HG03095 (cell line): Measurements from ENCODE around the gene WAC.

Source experiments
- ATAC-seq: cut with Tn5 transposase; IDR thresholded peaks from one replicate; pipeline ENCODE4 v1.9.1; 2021; ENCODE audit warnings: moderate library complexity; ENCODE audit not compliant: unreplicated experiment

WAC gene

GRCh38 chr10:28523725-28524252, 9.1 kb upstream of the WAC start:
- ATAC-seq: no peak

GRCh38 chr10:28530751-28531150, 2.2 kb upstream of the WAC start:
- ATAC-seq: no peak

GRCh38 chr10:28533186-28533564, 257 bp downstream of the WAC start:
- peak; percentile 0 for ATAC-seq

- peak; percentile 18 for ATAC-seq
These were observed 820 bp downstream of the WAC start for GRCh38 chr10:28533571-28534304.

GRCh38 chr10:28535846-28536245, 2.9 kb downstream of the WAC start:
- no peak for ATAC-seq

GRCh38 chr10:28538595-28538994, 5.7 kb downstream of the WAC start:
- no peak for ATAC-seq

- ATAC-seq: no peak
These were observed 7.2 kb downstream of the WAC start for GRCh38 chr10:28540145-28540544.

GRCh38 chr10:28541717-28542365, 8.9 kb downstream of the WAC start:
- ATAC-seq: no peak

- ATAC-seq: no peak
These were observed 9.8 kb downstream of the WAC start for GRCh38 chr10:28542728-28543127.

GRCh38 chr10:28544058-28544457, 11.1 kb downstream of the WAC start:
- ATAC-seq: no peak

- peak; percentile 60 for ATAC-seq
These were observed 13.2 kb downstream of the WAC start for GRCh38 chr10:28545967-28546644.

- ATAC-seq: no peak
These were observed 16.0 kb downstream of the WAC start for GRCh38 chr10:28548781-28549498.

- no peak for ATAC-seq
These were observed 18.2 kb downstream of the WAC start for GRCh38 chr10:28551086-28551485.

- ATAC-seq: no peak
These were observed 19.9 kb downstream of the WAC start for GRCh38 chr10:28552775-28553174.

- ATAC-seq: no peak
These were observed 21.1 kb downstream of the WAC start for GRCh38 chr10:28554009-28554408.

GRCh38 chr10:28554952-28555351, 22.0 kb downstream of the WAC start:
- no peak for ATAC-seq

- ATAC-seq: no peak
These were observed 22.4 kb downstream of the WAC start for GRCh38 chr10:28555358-28555757.

GRCh38 chr10:28556142-28556541, 23.2 kb downstream of the WAC start:
- ATAC-seq: no peak

GRCh38 chr10:28558186-28558585, 25.3 kb downstream of the WAC start:
- ATAC-seq: no peak

GRCh38 chr10:28558923-28559508, 26.1 kb downstream of the WAC start:
- no peak for ATAC-seq

- no peak for ATAC-seq
These were observed 26.7 kb downstream of the WAC start for GRCh38 chr10:28559618-28560017.
